ENCODE results near the gene CENPF.

GRCh38 chr1:214688891-214689290 is 85.9 kb downstream of the CENPF start:
- no peak for TF ChIP-seq CTCF (conservative IDR thresholded peaks at IDR 0.05; ENCODE audit: low read depth in 2 of 2)
- TF ChIP-seq POLR2AphosphoS5 (IDR thresholded peaks at IDR 0.05; ENCODE audit: low read depth) = no peak
- TF ChIP-seq EZH2 (IDR thresholded peaks at IDR 0.05; ENCODE audit: low read depth, unreplicated experiment) = no peak
- no peak for TF ChIP-seq EZH2phosphoT487 (IDR thresholded peaks at IDR 0.05; ENCODE audit: unreplicated experiment)
- no peak for TF ChIP-seq CREB1 (CRISPR knock-in tag; IDR thresholded peaks at IDR 0.05; ENCODE audit: low read depth)
- TF ChIP-seq JUNB (IDR thresholded peaks at IDR 0.05; ENCODE audit: unreplicated experiment) = no peak
- TF ChIP-seq NANOG (IDR thresholded peaks at IDR 0.05; ENCODE audit: borderline replicate concordance) = no peak

Measured in GM23338 (cell line).